Measurements from ENCODE around the gene GPR65. TPM values are rescaled to one million over a fixed set of nuclear protein-coding genes. Genes with fewer than 3 reads are reported as not detected.

Gene GPR65
- total RNA-seq, 1 experiment from 2014 or later = not detected

- Histone ChIP-seq H3K9me2 (replicated peaks; ENCODE audit: low read length) (no peaks in the 10 kb centered on the region), H3K4me1 (ENCODE audit: insufficient read depth, low read length) (peaks cover 43% of the 10 kb centered on the region), H3F3A (ENCODE audit: low read length, unreplicated experiment) (peaks cover 4% of the 10 kb centered on the region), H3K9ac (ENCODE audit: low read length) (peak overlapping the region; percentile 79), H3K4me3 (ENCODE audit: low read length) (no peak overlapping the region), H3K9me3 (ENCODE audit: low read length) (no peaks in the 10 kb centered on the region), H4K20me1 (ENCODE audit: low read length) (no peaks in the 10 kb centered on the region), H3K79me2 (ENCODE audit: low read length) (no peaks in the 10 kb centered on the region), H3K4me2 (ENCODE audit: low read length) (peak overlapping the region; percentile 62), H2AFZ (ENCODE audit: low read length) (no peak overlapping the region), H3K36me3 (ENCODE audit: low read depth, low read length) (no peaks in the 10 kb centered on the region), H3K27ac (ENCODE audit: low read length) (peak overlapping the region; percentile 98), H3K27me3 (ENCODE audit: low read length) (no peaks in the 10 kb centered on the region)
- no peak for ATAC-seq
- POLR2A ChIA-PET (ENCODE audit: unreplicated experiment) = no interaction called here
- TF ChIP-seq EZH2 (IDR thresholded peaks at IDR 0.05; ENCODE audit: low read length, unreplicated experiment) (no peak), EZH2phosphoT487 (IDR thresholded peaks at IDR 0.05; ENCODE audit: borderline replicate concordance, low read length) (no peak), CTCF (conservative IDR thresholded peaks at IDR 0.05; ENCODE audit: low read depth, low read length) (no peak)
- no TSS peak for BruUV-seq (replicated peaks)
- intact Hi-C loops (cut with micrococcal nuclease) = loop anchor here (2.0 kb wide), 1 partner anchor 54 kb away; no protein-coding TSS in a partner anchor
- no peak for DNase-seq
- CTCF ChIA-PET = no interaction called here
Measured at GRCh38 chr14:88044444-88044758, 39.5 kb downstream of the GPR65 start.

GRCh38 chr14:88044776-88045446, 40.0 kb downstream of the GPR65 start:
- ATAC-seq (peak; percentile 52), DNase-seq (peak; percentile 64)
- BruUV-seq (replicated peaks) = no TSS peak
- H3K4me2 ChIP-seq (ENCODE audit: low read length) = peak overlapping the region; percentile 62
- no peaks in the 10 kb centered on the region for H4K20me1 ChIP-seq (ENCODE audit: low read length)
- no peak overlapping the region for H2AFZ ChIP-seq (ENCODE audit: low read length)
- no peaks in the 10 kb centered on the region for H3K79me2 ChIP-seq (ENCODE audit: low read length)
- H3K9me3 ChIP-seq (ENCODE audit: low read length) = no peaks in the 10 kb centered on the region
- peak overlapping the region; percentile 79 for H3K9ac ChIP-seq (ENCODE audit: low read length)
- intact Hi-C loops (cut with micrococcal nuclease) = loop anchor here (2.0 kb wide), 1 partner anchor 54 kb away; no protein-coding TSS in a partner anchor
- H3K4me3 ChIP-seq (ENCODE audit: low read length) = no peak overlapping the region
- no peaks in the 10 kb centered on the region for H3K27me3 ChIP-seq (ENCODE audit: low read length)
- no peak for TF ChIP-seq EZH2 (IDR thresholded peaks at IDR 0.05; ENCODE audit: low read length, unreplicated experiment)
- no peak for TF ChIP-seq CTCF (conservative IDR thresholded peaks at IDR 0.05; ENCODE audit: low read depth, low read length)
- no peak for TF ChIP-seq EZH2phosphoT487 (IDR thresholded peaks at IDR 0.05; ENCODE audit: borderline replicate concordance, low read length)
- H3K4me1 ChIP-seq (ENCODE audit: insufficient read depth, low read length) = peaks cover 48% of the 10 kb centered on the region
- H3K36me3 ChIP-seq (ENCODE audit: low read depth, low read length) = no peaks in the 10 kb centered on the region
- H3F3A ChIP-seq (ENCODE audit: low read length, unreplicated experiment) = peaks cover 4% of the 10 kb centered on the region
- H3K9me2 ChIP-seq (replicated peaks; ENCODE audit: low read length) = no peaks in the 10 kb centered on the region
- CTCF ChIA-PET = no interaction called here
- POLR2A ChIA-PET (ENCODE audit: unreplicated experiment) = interaction anchor here (0.6 kb wide), 1 partner anchor 433 kb away, joined by 5 read pairs; no protein-coding TSS in a partner anchor
- peak overlapping the region; percentile 98 for H3K27ac ChIP-seq (ENCODE audit: low read length)

DNA sequence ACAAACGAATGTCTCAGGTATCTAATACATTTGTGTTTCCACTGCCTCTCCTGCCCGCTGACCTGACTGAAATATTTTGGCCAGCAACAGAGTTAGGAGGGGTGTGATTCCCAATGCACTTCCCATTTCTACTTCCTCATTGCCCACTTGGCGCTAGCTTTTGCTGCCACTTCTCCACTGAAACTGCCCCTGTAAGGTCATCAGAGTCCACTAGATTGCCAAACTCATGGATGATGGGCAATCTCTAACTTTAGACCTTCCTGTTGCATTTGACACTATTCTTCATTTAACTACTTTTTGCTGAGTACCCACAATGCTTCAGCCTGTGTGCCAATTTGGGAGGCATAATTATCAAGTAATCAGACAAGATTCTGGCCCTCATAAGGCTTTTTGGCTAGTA, 40.8 kb downstream of the GPR65 start:
- no peak for DNase-seq
- Histone ChIP-seq H3K9ac (ENCODE audit: low read length) (peak overlapping the region; percentile 79), H3K4me3 (ENCODE audit: low read length) (no peak overlapping the region), H3K9me3 (ENCODE audit: low read length) (no peaks in the 10 kb centered on the region), H3F3A (ENCODE audit: low read length, unreplicated experiment) (peaks cover 4% of the 10 kb centered on the region), H3K9me2 (replicated peaks; ENCODE audit: low read length) (no peaks in the 10 kb centered on the region), H3K27me3 (ENCODE audit: low read length) (no peaks in the 10 kb centered on the region), H3K4me2 (ENCODE audit: low read length) (no peak overlapping the region), H3K36me3 (ENCODE audit: low read depth, low read length) (no peaks in the 10 kb centered on the region), H4K20me1 (ENCODE audit: low read length) (no peaks in the 10 kb centered on the region), H3K79me2 (ENCODE audit: low read length) (no peaks in the 10 kb centered on the region), H3K27ac (ENCODE audit: low read length) (peak overlapping the region; percentile 98), H2AFZ (ENCODE audit: low read length) (no peak overlapping the region), H3K4me1 (ENCODE audit: insufficient read depth, low read length) (peaks cover 50% of the 10 kb centered on the region)
- CTCF ChIA-PET = no interaction called here
- no TSS peak for BruUV-seq (replicated peaks)
- ATAC-seq = no peak
- intact Hi-C loops (cut with micrococcal nuclease) = loop anchor here (2.0 kb wide), 1 partner anchor 55 kb away; no protein-coding TSS in a partner anchor
- TF ChIP-seq EZH2 (IDR thresholded peaks at IDR 0.05; ENCODE audit: low read length, unreplicated experiment) (no peak), EZH2phosphoT487 (IDR thresholded peaks at IDR 0.05; ENCODE audit: borderline replicate concordance, low read length) (no peak), CTCF (conservative IDR thresholded peaks at IDR 0.05; ENCODE audit: low read depth, low read length) (no peak)
- POLR2A ChIA-PET (ENCODE audit: unreplicated experiment) = interaction anchor here (0.6 kb wide), 1 partner anchor 432 kb away, joined by 5 read pairs; no protein-coding TSS in a partner anchor
